Naive thymus-derived CD8-positive, alpha-beta T cell (primary cell): ENCODE results near the gene KLHL21. TPM values are rescaled to one million over a fixed set of nuclear protein-coding genes. Genes with fewer than 3 reads are reported as not detected.
"Not testable (repeated sequence)": the region's sequence is repeated elsewhere in the genome, so short reads cannot be mapped to it uniquely, and the experiment has no call there.

Experiments used
- ATAC-seq, 2 donors: fragments of 150-1000 bp; cut with Tn5 transposase in 1 of 2; sonication (Bioruptor Pico), chemical (Tn5 transposase) in 1 of 2; 1 replicate in 1 of 2; 2 replicates in 1 of 2; pipeline ENCODE4 v1.10.0; 2021; ENCODE audit warnings: mild to moderate bottlenecking in 2 of 2, moderate library complexity in 2 of 2
- POLR2A ChIA-PET: fragments of 350-600 bp; sonication (Branson Sonifier 250); formaldehyde crosslinking; loops from one replicate; lab custom pipeline; 2021; ENCODE audit warnings: antibody characterized with exemption; lab: Charles Lee
- DNase-seq, 10 donors: peaks; one replicate each; pipeline versions ENCODE4 v3.0.0 to v3.0.0-alpha.2; 2020 to 2022
- H3K27ac Mint-ChIP-seq, 10 donors: one replicate each; pipeline ENCODE4 v1.8.0; 2020 to 2022; ENCODE audit warnings: mild to moderate bottlenecking in 10 of 10, mixed read lengths in 10 of 10, moderate library complexity in 4 of 10, inconsistent platforms in 1 of 10
- H3K27me3 Mint-ChIP-seq, 5 donors: one replicate each; pipeline ENCODE4 v1.8.0; 2021 to 2022; ENCODE audit warnings: mixed read lengths in 5 of 5
- H3K36me3 Mint-ChIP-seq, 3 donors: one replicate each; pipeline ENCODE4 v1.8.0; 2020 to 2022; ENCODE audit warnings: mixed read lengths in 3 of 3, mild to moderate bottlenecking in 2 of 3, inconsistent platforms in 1 of 3
- H3K4me1 Mint-ChIP-seq, 4 donors: one replicate each; pipeline ENCODE4 v1.8.0; 2021 to 2022; ENCODE audit warnings: mixed read lengths in 4 of 4
- H3K4me3 Mint-ChIP-seq, 10 donors: one replicate each; pipeline ENCODE4 v1.8.0; 2020 to 2022; ENCODE audit warnings: mild to moderate bottlenecking in 10 of 10, mixed read lengths in 10 of 10, moderate library complexity in 6 of 10, inconsistent platforms in 1 of 10
- H3K9me3 Mint-ChIP-seq, 9 donors: one replicate each; pipeline ENCODE4 v1.8.0; 2020 to 2022; ENCODE audit warnings: mixed read lengths in 9 of 9, mild to moderate bottlenecking in 3 of 9, inconsistent platforms in 1 of 9, moderate library complexity in 1 of 9
- polyA plus RNA-seq, 3 donors: library from polyadenylated mRNA; unstranded; fragments of 300-500 nt; fragmentation: Illumina TruSeq; gene quantifications; one replicate each; pipeline ENCODE4 v1.2.3, GENCODE V29; 2021
- total RNA-seq, 8 experiments: library from RNA in 2 of 8; stranded (reverse) in 2 of 8; gene quantifications; one replicate each; pipeline ENCODE4 v1.2.3 and lab custom pipeline; 2021 to 2026

KLHL21 gene, protein sequence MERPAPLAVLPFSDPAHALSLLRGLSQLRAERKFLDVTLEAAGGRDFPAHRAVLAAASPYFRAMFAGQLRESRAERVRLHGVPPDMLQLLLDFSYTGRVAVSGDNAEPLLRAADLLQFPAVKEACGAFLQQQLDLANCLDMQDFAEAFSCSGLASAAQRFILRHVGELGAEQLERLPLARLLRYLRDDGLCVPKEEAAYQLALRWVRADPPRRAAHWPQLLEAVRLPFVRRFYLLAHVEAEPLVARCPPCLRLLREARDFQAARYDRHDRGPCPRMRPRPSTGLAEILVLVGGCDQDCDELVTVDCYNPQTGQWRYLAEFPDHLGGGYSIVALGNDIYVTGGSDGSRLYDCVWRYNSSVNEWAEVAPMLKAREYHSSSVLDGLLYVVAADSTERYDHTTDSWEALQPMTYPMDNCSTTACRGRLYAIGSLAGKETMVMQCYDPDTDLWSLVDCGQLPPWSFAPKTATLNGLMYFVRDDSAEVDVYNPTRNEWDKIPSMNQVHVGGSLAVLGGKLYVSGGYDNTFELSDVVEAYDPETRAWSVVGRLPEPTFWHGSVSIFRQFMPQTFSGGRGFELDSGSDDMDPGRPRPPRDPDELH
- total RNA-seq, result 10 to 100 TPM; 67.1 to 67.7 TPM
- polyA plus RNA-seq, result 10 to 100 TPM; 15.7 to 26.4 (median 16.3) TPM
- 60.5 to 168 (median 150) reads per million in 6 experiments for total RNA-seq (lab: John Stamatoyannopoulos, UW)

DNA sequence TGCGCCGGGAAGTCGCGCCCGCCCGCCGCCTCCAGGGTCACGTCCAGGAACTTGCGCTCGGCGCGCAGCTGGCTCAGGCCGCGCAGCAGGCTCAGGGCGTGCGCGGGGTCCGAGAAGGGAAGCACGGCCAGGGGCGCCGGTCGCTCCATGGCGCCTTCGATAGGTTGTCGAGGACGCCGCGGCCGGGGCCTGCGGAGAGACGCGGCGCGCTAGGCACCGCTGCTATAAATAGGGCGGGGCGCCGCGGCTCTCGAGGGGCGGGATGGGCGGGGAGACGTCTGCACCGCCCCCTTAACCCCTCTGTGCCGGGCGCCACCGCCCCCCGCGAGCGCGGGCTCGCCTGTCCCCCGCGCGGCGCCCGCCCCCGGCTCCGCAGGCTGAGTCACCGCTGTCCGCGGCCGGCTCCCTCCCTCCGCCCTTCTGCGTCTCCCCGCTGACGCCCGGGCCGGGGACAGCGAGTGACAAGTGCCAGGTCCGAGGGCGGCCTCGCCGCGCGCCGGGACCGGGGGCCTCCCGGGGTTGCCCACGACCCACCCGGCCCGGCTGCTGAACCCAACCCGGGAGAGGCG lies at the start of gene KLHL21:
Gene KLHL21 (minus strand): TSS at position 201 of the 569 bp plus-strand sequence. CDS start 52 bp downstream, at position 149.
- peak; percentile 72 to 90 (median 81) for DNase-seq
- Mint-ChIP-seq H3K27ac (peak within 1 kb of the TSS; percentile 95 to 99 (median 98)), H3K36me3 (peaks cover 0 to 11% (median 4%) of the 10 kb centered on the region in 3 donors), H3K4me3 (peak within 1 kb of the TSS; percentile 96 to 99 (median 99)), H3K4me1 (peaks cover 13 to 43% (median 39%) of the 10 kb centered on the region in 4 donors), H3K9me3 (no peaks in the 10 kb centered on the region), H3K27me3 (no peaks in the 10 kb centered on the region)
- peak; percentile 52 to 62 for ATAC-seq
- POLR2A ChIA-PET, result interaction anchor here (0.5 to 7.9 kb wide), 19 partner anchors 11 to 371 kb away, joined by 3 to 156 read pairs (median 7); partner anchors contain the start of genes CAMTA1, NOL9, PHF13 and PLEKHG5

DNA sequence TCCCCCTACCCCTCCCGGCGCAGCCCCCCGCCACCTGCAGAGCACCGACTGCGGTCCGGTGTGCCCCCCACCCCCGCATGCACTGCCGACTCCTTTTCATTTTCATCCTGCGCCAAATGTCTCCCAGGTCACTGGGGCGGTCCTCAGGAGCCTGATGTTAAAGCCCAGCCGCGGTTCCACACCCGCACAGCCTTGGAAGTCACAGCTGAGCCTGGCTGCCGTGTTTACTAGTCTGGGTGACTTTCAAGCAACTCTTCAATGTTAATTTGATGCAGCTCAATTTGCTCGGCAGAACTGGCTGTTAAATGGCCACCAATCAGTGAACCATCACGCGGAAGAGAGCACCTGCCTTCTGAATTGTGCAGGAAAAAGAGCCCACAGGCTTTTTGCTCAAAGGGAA lies 49.2 kb upstream of the KLHL21 start:
- H3K4me1 Mint-ChIP-seq, result peaks cover 0 to 4% (median 2%) of the 10 kb centered on the region in 4 donors
- H3K9me3 Mint-ChIP-seq, result no peaks in the 10 kb centered on the region
- no peaks in the 10 kb centered on the region for H3K27me3 Mint-ChIP-seq
- H3K4me3 Mint-ChIP-seq, result no peak overlapping the region
- H3K27ac Mint-ChIP-seq, result no peak overlapping the region
- POLR2A ChIA-PET, result no interaction called here
- peaks cover 0 to 34% (median 6%) of the 10 kb centered on the region in 3 donors for H3K36me3 Mint-ChIP-seq
- ATAC-seq (no peak), DNase-seq (no peak)

DNA sequence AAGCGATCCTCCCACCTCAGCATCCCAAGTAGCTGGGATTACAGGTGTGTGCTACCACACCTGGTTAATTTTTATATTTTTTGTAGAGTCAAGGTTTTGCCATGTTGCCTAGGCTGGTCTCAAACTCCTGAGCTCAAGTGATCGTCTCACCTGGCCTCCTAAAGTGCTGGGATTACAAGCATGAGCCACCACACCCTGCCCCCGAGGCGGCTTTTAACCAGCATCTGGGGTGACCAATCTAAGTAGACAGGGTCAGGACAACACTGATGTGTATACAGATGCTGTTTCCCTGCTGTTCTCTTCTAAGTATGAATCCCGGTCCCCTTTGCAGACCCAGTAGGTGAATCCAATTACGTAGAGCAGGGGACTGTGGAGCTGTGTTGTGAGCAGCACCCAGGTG lies 45.9 kb upstream of the KLHL21 start:
- no peaks in the 10 kb centered on the region for H3K9me3 Mint-ChIP-seq
- peaks cover 0 to 3% (median 0%) of the 10 kb centered on the region in 4 donors for H3K4me1 Mint-ChIP-seq
- H3K27me3 Mint-ChIP-seq, result no peaks in the 10 kb centered on the region
- DNase-seq (no peak), ATAC-seq (no peak)
- no peak overlapping the region for H3K4me3 Mint-ChIP-seq
- no peak overlapping the region for H3K27ac Mint-ChIP-seq
- peaks cover 0 to 37% (median 8%) of the 10 kb centered on the region in 3 donors for H3K36me3 Mint-ChIP-seq
- POLR2A ChIA-PET, result no interaction called here

DNA sequence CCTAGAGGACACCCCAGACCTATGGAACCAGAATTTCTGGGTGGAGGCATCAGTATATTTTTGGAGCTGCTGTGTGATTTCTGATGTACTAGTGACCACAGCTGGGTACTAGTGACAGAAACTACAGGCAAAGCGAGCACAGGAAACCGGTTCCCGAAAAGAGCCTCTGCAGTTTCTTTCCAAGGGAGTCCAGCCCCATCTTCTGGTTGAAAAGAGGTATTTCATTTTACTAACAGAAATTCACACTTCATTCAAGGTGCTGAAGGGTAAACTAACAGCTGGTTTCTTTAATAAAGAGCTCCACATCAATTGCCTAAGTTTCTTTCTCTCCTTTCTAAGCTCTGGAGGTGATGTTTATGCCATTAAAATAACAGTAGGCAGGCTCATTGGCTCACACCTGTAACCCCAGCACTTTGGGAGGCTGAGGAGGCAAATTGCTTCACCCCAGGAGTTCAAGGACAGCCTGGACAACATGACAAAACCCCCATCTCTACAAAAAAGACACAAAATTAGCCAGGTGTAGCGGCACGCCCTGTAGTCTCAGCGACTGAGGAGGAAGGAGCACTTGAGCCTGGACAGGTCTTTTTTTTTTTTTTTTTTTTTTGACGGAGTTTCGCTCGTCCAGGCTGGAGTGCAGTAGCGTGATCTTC lies 44.0 kb upstream of the KLHL21 start:
- H3K4me3 Mint-ChIP-seq, result no peak overlapping the region
- POLR2A ChIA-PET, result interaction anchor here (0.6 to 1.7 kb wide), 3 partner anchors 92 to 181 kb away, joined by 3 to 5 read pairs (median 3); partner anchors contain the start of genes NOL9, TAS1R1 and TNFRSF25
- peak in 7 of 10 donors; percentile 9 to 62 (median 30) for DNase-seq

DNA sequence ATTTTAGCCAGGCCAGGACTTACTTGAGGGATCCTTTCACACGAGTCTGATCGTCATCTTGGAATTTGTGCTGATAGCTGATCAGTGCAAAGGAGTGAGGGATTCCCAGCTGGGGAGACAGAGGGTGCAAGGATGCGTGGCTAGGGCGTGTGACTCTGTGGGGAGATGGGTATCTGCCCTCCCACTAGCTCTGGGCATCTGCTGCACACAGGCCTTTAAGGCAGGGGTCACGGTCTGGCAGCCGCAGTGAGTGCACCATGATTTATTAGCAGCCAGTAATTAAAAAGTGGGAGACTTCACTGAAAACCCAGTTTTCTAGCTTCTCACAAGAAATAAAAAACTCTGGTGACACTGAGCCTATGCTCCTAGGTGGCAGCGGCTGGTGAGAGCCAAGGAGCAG lies 42.3 kb upstream of the KLHL21 start:
- Mint-ChIP-seq H3K9me3 (no peaks in the 10 kb centered on the region), H3K36me3 (peaks cover 0 to 40% (median 4%) of the 10 kb centered on the region in 3 donors), H3K4me3 (no peak overlapping the region), H3K27ac (no peak overlapping the region), H3K27me3 (no peaks in the 10 kb centered on the region), H3K4me1 (peaks cover 0 to 3% (median under 1%) of the 10 kb centered on the region in 4 donors)
- no peak for DNase-seq
- no peak for ATAC-seq
- POLR2A ChIA-PET, result interaction anchor here (1.2 to 1.6 kb wide), 2 partner anchors 90 to 154 kb away, joined by 3 to 4 read pairs; no protein-coding TSS in a partner anchor

More for the DNA sequence above, 44.0 kb upstream of the KLHL21 start:
- Mint-ChIP-seq H3K9me3 (no peaks in the 10 kb centered on the region), H3K4me1 (peaks cover 0 to 3% (median under 1%) of the 10 kb centered on the region in 4 donors), H3K36me3 (peaks cover 0 to 33% (median 5%) of the 10 kb centered on the region in 3 donors), H3K27me3 (no peaks in the 10 kb centered on the region), H3K27ac (no peak overlapping the region)
- peak; percentile 42 to 62 for ATAC-seq

DNA sequence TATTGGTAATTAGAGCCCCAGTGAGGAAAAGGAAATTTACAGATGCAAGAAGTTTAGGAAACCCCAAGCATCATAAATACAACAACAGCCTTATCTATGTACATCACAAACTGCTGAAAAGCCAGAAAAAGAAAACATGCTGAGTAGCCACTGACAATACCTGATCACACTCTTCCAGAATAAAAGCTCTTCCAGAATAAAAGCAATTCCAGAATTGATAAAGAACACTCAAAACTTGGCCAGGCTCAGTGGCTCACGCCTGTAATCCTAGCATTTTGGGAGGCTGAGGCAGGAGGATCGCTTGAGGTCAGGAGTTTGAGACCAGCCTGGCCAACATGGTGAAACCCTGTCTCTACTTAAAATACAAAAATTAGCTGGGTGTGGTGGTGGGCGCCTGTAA lies 38.2 kb upstream of the KLHL21 start:
- H3K27me3 Mint-ChIP-seq, H3K4me1 Mint-ChIP-seq, H3K9me3 Mint-ChIP-seq, H3K4me3 Mint-ChIP-seq, ATAC-seq, H3K27ac Mint-ChIP-seq: not testable (repeated sequence)
- H3K36me3 Mint-ChIP-seq, result peaks cover 0 to 73% (median 4%) of the 10 kb centered on the region in 3 donors
- peak in 1 of 10 donors; percentile 21 for DNase-seq
- POLR2A ChIA-PET, result interaction anchor here (1.1 kb wide), 1 partner anchor 16 kb away, joined by 3 read pairs; the partner anchor contains the start of gene THAP3

DNA sequence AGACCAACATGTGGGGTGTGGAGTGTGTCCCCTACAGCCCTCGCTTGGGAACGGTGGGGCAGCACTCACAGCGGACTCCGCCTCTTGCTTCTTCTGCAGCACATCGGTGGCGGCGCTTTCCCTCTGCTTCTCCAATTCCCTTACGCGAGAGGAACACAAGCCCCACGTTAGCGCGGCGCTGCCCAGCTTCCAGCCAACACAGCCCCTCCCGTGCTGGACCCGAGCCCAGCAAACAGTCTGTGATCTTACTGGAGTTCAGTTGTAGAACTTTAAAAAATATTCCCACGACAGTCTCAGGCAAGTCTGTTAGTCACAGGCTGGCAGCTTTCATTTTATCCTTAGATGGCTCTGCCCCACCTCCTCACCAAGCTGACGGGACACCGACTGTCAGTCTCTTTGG lies 35.6 kb upstream of the KLHL21 start:
- POLR2A ChIA-PET, result no interaction called here
- Mint-ChIP-seq H3K27me3 (no peaks in the 10 kb centered on the region), H3K9me3 (no peaks in the 10 kb centered on the region), H3K36me3 (peaks cover 0 to 80% (median 10%) of the 10 kb centered on the region in 3 donors), H3K4me1 (peaks cover 0 to 1% (median 0%) of the 10 kb centered on the region in 4 donors), H3K27ac (peak overlapping the region in 2 of 10 donors; percentile 20 to 35), H3K4me3 (no peak overlapping the region)
- DNase-seq (peak in 1 of 10 donors; percentile 40), ATAC-seq (no peak)

DNA sequence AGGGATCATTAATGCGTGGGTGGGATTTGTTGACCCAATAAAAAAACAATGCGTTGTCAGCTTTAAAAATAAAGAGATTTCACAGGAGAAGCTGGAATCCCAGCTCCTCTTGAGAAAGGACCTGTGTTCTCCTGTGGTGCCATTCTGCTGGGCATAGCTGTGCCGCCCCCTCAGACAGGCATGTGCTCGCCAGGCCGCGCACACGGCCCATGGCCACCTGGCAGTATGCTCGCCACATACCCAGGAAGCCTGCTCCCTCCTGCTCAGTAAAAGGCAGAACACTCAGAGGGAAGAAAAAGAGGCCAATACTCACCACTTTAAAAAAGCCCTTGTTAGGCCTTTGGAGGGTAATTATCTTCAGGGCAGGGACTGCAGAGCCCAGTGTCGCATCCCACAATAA lies 35.1 kb upstream of the KLHL21 start:
- Mint-ChIP-seq H3K4me1 (no peaks in the 10 kb centered on the region), H3K36me3 (peaks cover 0 to 81% (median 10%) of the 10 kb centered on the region in 3 donors), H3K9me3 (no peaks in the 10 kb centered on the region), H3K27me3 (no peaks in the 10 kb centered on the region), H3K4me3 (no peak overlapping the region), H3K27ac (no peak overlapping the region)
- peak in 1 of 10 donors; percentile 2 for DNase-seq
- no peak for ATAC-seq
- POLR2A ChIA-PET, result no interaction called here

DNA sequence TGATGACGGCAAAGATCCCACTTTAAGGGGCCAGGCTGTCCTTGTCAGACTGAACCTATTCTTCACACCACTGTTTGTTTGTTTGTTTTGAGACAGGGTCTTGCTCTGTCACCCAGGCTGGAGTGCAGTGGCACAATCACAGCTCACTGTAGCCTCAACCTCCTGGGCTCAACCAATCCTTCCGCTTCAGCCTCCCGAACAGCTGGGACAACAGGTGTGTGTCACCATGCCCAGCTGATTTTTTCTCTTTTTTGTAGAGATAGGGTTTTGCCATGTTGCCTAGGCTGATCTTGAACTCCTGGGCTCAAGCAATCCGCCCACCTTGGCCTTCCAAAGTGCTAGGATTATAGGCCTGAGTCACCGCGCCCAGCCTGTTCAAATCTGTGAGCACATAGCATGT lies 34.1 kb upstream of the KLHL21 start:
- H3K9me3 Mint-ChIP-seq, H3K4me1 Mint-ChIP-seq, ATAC-seq, DNase-seq, H3K4me3 Mint-ChIP-seq, H3K27me3 Mint-ChIP-seq, POLR2A ChIA-PET: not testable (repeated sequence)
- peaks cover 0 to 83% (median 10%) of the 10 kb centered on the region in 3 donors for H3K36me3 Mint-ChIP-seq
- H3K27ac Mint-ChIP-seq, result peak overlapping the region in 3 of 10 donors; percentile 8 to 51 (median 16)

DNA sequence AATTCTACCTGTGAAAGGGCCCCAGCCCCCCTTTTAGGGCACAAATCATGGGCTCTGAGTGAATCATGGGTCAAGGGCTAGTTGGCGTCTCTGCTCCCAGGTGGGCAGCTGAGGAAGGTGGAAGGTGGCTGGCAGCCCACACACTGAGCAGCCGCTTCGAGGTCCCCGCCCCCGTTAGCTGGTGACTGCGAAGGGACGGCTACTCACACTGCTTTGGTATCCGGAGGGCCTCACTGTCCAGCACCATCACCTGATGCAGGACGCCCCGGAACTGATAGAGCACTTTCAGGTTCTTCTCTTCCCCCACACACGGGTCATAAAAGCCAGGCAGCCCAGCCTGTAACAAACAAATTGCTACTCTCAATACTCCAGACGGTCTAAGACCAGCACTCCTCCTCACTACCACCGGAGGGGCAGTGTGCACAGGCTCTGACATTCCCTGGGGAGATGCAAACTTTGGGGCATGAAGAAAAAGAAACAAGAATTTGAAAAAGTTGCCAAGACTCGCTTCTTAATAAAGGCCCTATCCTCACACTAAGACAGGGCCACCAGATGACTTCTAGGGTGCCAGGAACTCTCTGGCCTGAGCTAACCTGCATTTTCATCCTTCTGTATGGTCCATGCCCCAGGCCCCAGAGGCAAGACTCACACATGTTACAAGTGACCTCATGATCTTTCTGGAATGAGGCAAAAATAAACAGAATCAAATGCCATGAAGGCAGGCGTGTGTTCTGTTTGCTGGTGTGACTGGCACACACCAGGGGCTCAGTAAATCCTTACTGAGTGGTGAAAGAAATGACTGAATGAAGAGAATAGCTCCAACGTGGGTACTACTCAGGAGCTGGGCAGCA lies 33.5 kb upstream of the KLHL21 start:
- peak overlapping the region in 4 of 10 donors; percentile 9 to 59 (median 18) for H3K27ac Mint-ChIP-seq
- POLR2A ChIA-PET, result interaction anchor here (2.2 kb wide), 1 partner anchor 32 kb away, joined by 5 read pairs; no protein-coding TSS in a partner anchor

More for the DNA sequence above, 33.5 kb upstream of the KLHL21 start:
- no peaks in the 10 kb centered on the region for H3K4me1 Mint-ChIP-seq
- DNase-seq, result peak in 1 of 10 donors; percentile 51
- peaks cover 0 to 81% (median 8%) of the 10 kb centered on the region in 3 donors for H3K36me3 Mint-ChIP-seq
- H3K9me3 Mint-ChIP-seq, result no peaks in the 10 kb centered on the region
- no peak for ATAC-seq
- no peaks in the 10 kb centered on the region for H3K27me3 Mint-ChIP-seq
- H3K4me3 Mint-ChIP-seq, result no peak overlapping the region
